OCI-LY3 (cell line): ENCODE results near the gene C11orf24.

ENCODE experiments used
- H2AFZ ChIP-seq: fragments of 200-600, 300-600 bp; shearing (Covaris generic); 2 replicates; pipeline ENCODE4 v1.6.0; 2014; ENCODE audit warnings: antibody characterized with exemption, low read depth, low read length
- H3K27ac ChIP-seq: fragments of 200-600, 300-600 bp; sonication (generic); 2 replicates; pipeline ENCODE4 v1.5.1; 2014; ENCODE audit warnings: mild to moderate bottlenecking, low read length, moderate library complexity, mixed read lengths
- H3K27me3 ChIP-seq: fragments of 200-600, 300-600 bp; sonication (generic); 2 replicates; pipeline ENCODE4 v1.6.1; 2014; ENCODE audit warnings: low read depth, low read length, mixed read lengths
- H3K36me3 ChIP-seq: fragments of 200-600, 300-600 bp; sonication (generic); replicated peaks from 2 replicates; pipeline ENCODE3; 2014; ENCODE audit warnings: low read depth, low read length, mixed read lengths
- H3K4me1 ChIP-seq: fragments of 300-600, 200-600 bp; sonication (generic); 2 replicates; pipeline ENCODE4 v1.6.1; 2014; ENCODE audit warnings: low read length, mixed read lengths
- H3K4me2 ChIP-seq: fragments of 200-600, 300-600 bp; sonication (generic); 2 replicates; pipeline ENCODE4 v1.6.1; 2014; ENCODE audit warnings: low read length, mixed read lengths
- H3K4me3 ChIP-seq: fragments of 300-600, 200-600 bp; sonication (generic); 2 replicates; pipeline ENCODE4 v1.5.1; 2014; ENCODE audit warnings: antibody characterized with exemption, mild to moderate bottlenecking, low read length, moderate library complexity
- H3K79me2 ChIP-seq: fragments of 300-600, 200-600 bp; shearing (Covaris generic); 2 replicates; pipeline ENCODE4 v1.6.1; 2014; ENCODE audit warnings: mild to moderate bottlenecking, low read length, mixed read lengths
- H3K9ac ChIP-seq: fragments of 300-600, 200-600 bp; shearing (Covaris generic); 2 replicates; pipeline ENCODE4 v1.6.0; 2014; ENCODE audit warnings: mild to moderate bottlenecking, low read length, moderate library complexity
- H3K9me3 ChIP-seq: fragments of 200-600, 300-600 bp; shearing (Covaris generic); 2 replicates; pipeline ENCODE4 v1.6.1; 2014; ENCODE audit warnings: low read length, mixed read lengths; ENCODE audit not compliant: insufficient read depth
- H4K20me1 ChIP-seq: fragments of 200-600, 300-600 bp; sonication (generic); 2 replicates; pipeline ENCODE4 v1.6.1; 2016; ENCODE audit warnings: low read length, mixed read lengths; ENCODE audit not compliant: insufficient read depth
- EZH2phosphoT487 ChIP-seq: fragments of 200-600 bp; shearing (Covaris generic); IDR thresholded peaks from 2 replicates; pipeline ENCODE4 v1.6.1; 2018; ENCODE audit warnings: antibody characterized with exemption, mixed run types, low read depth
- TF ChIP-seq, protein P1 (sequence below): fragments of 200-600, 300-600 bp; sonication (generic); IDR thresholded peaks from 2 replicates; pipeline ENCODE4 v1.5.1; 2014; ENCODE audit warnings: antibody characterized with exemption, low read length, low read depth

C11orf24 gene

GRCh38 chr11:68221406-68221805 lies 50.4 kb downstream of the C11orf24 start:
- H3K9me3 ChIP-seq: no peaks in the 10 kb centered on the region
- no peak overlapping the region for H3K27ac ChIP-seq
- H3K9ac ChIP-seq: no peak overlapping the region
- H3K4me1 ChIP-seq: no peaks in the 10 kb centered on the region
- no peak overlapping the region for H2AFZ ChIP-seq
- TF ChIP-seq EZH2phosphoT487: no peak
- TF ChIP-seq, protein P1, sequence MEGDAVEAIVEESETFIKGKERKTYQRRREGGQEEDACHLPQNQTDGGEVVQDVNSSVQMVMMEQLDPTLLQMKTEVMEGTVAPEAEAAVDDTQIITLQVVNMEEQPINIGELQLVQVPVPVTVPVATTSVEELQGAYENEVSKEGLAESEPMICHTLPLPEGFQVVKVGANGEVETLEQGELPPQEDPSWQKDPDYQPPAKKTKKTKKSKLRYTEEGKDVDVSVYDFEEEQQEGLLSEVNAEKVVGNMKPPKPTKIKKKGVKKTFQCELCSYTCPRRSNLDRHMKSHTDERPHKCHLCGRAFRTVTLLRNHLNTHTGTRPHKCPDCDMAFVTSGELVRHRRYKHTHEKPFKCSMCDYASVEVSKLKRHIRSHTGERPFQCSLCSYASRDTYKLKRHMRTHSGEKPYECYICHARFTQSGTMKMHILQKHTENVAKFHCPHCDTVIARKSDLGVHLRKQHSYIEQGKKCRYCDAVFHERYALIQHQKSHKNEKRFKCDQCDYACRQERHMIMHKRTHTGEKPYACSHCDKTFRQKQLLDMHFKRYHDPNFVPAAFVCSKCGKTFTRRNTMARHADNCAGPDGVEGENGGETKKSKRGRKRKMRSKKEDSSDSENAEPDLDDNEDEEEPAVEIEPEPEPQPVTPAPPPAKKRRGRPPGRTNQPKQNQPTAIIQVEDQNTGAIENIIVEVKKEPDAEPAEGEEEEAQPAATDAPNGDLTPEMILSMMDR: no peak
- peaks cover 13% of the 10 kb centered on the region; the same call in 1 of the 2 replicates for H3K27me3 ChIP-seq
- no peak overlapping the region for H3K4me3 ChIP-seq
- H4K20me1 ChIP-seq: no peaks in the 10 kb centered on the region
- H3K4me2 ChIP-seq: no peak overlapping the region
- H3K36me3 ChIP-seq: no peaks in the 10 kb centered on the region
- H3K79me2 ChIP-seq: no peaks in the 10 kb centered on the region

DNA sequence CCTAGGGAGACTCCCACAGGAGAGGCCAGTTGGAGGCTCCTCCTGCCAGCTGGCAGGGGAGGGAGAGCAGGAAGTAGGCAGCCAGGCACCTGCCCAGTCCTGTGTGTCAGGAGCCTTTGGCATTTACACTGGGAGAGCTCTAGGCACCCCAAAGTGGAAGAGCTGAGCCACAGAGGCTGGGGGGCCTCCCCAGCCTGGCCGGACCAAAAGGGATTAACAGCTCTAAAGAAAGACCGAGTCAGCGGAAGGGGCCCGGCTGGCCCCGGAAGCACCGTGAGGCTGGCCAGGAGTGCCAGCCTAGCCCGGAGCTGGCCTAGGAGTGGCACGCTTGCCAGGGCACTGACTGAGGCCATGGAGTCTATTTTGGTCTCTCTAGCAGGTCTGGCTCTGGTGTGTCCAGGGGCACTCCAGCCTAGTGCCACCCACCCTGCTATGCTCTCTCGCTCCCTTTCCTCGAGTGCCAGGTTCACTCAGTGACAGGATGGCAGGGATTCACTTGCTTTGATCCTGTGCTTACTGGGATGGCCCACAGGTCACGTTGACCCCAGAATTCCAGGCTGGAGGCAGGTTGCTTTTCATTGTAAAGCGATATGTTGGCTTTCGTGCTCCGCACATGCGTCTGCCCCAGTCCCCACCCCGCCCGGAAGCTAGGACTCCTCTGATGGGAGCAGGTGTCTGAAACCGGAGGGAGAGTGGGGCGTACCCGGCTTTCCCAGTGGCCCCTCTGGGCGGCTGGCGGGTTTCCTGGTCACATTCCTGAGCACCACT lies 55.4 kb downstream of the C11orf24 start:
- Histone ChIP-seq H3K27ac (no peak overlapping the region), H3K4me2 (no peak overlapping the region), H3K9me3 (no peaks in the 10 kb centered on the region), H3K27me3 (peaks cover 19% of the 10 kb centered on the region; the same call in 1 of the 2 replicates), H3K4me1 (peaks cover 11% of the 10 kb centered on the region), H3K9ac (no peak overlapping the region), H2AFZ (no peak overlapping the region), H3K4me3 (no peak overlapping the region), H3K36me3 (no peaks in the 10 kb centered on the region), H3K79me2 (peaks cover 14% of the 10 kb centered on the region), H4K20me1 (peaks cover 11% of the 10 kb centered on the region)
- TF ChIP-seq EZH2phosphoT487: no peak
- TF ChIP-seq, protein P1: no peak

GRCh38 chr11:68215524-68216170 lies 56.1 kb downstream of the C11orf24 start:
- Histone ChIP-seq H3K4me1 (peaks cover 11% of the 10 kb centered on the region), H4K20me1 (peaks cover 18% of the 10 kb centered on the region), H3K27ac (no peak overlapping the region)

GRCh38 chr11:68215087-68215445 lies 56.7 kb downstream of the C11orf24 start:
- H3K4me1 ChIP-seq: peaks cover 11% of the 10 kb centered on the region
- peaks cover 24% of the 10 kb centered on the region for H4K20me1 ChIP-seq
- no peak overlapping the region for H3K4me2 ChIP-seq

More at GRCh38 chr11:68215524-68216170, 56.1 kb downstream of the C11orf24 start:
- no peak overlapping the region for H2AFZ ChIP-seq
- TF ChIP-seq, protein P1: no peak
- TF ChIP-seq EZH2phosphoT487: no peak
- no peak overlapping the region for H3K4me3 ChIP-seq
- H3K79me2 ChIP-seq: peaks cover 21% of the 10 kb centered on the region
- no peak overlapping the region for H3K9ac ChIP-seq
- no peaks in the 10 kb centered on the region for H3K9me3 ChIP-seq
- no peak overlapping the region for H3K4me2 ChIP-seq
- peaks cover 19% of the 10 kb centered on the region; the same call in 1 of the 2 replicates for H3K27me3 ChIP-seq
- H3K36me3 ChIP-seq: no peaks in the 10 kb centered on the region

More at GRCh38 chr11:68215087-68215445, 56.7 kb downstream of the C11orf24 start:
- H3K27me3 ChIP-seq: peaks cover 18% of the 10 kb centered on the region; the same call in 1 of the 2 replicates
- no peak overlapping the region for H3K4me3 ChIP-seq
- H3K36me3 ChIP-seq: no peaks in the 10 kb centered on the region
- H3K9me3 ChIP-seq: no peaks in the 10 kb centered on the region
- H2AFZ ChIP-seq: no peak overlapping the region
- no peak overlapping the region for H3K9ac ChIP-seq
- no peak overlapping the region for H3K27ac ChIP-seq
- no peak for TF ChIP-seq EZH2phosphoT487
- TF ChIP-seq, protein P1: no peak
- H3K79me2 ChIP-seq: peaks cover 26% of the 10 kb centered on the region
